Stomach (tissue), 9 donors: ENCODE measurements around the gene MYOD1. TPM values are rescaled to one million over a fixed set of nuclear protein-coding genes. Genes with fewer than 3 reads are reported as not detected.
A peak's percentile ranks its signal among the peaks of the same experiment; 100 is the strongest.

ENCODE experiments used
- DNase-seq, 2 donors: peaks; one replicate each; pipeline versions ENCODE4 v3.0.0 to v3.0.0-alpha.2; 2013 to 2019
- H3K27ac ChIP-seq, 5 donors: fragments of 200-600 bp in 4 of 5; sonication (generic) in 4 of 5; one replicate each; pipeline ENCODE4 v1.5.1; 2013 to 2019; ENCODE audit warnings: mild to moderate bottlenecking in 1 of 5, moderate library complexity in 1 of 5
- H3K27me3 ChIP-seq, 3 donors: fragments of 200-600 bp; sonication (generic); one replicate each; pipeline ENCODE4 v1.5.1; 2017 to 2019; ENCODE audit warnings: mixed run types in 1 of 3
- H3K36me3 ChIP-seq, 4 donors: fragments of 200-600 bp; sonication (generic); 1 replicate in 3 of 4; 2 replicates in 1 of 4; pipeline ENCODE4 v1.5.1; 2016 to 2019
- H3K4me1 ChIP-seq, 4 donors: fragments of 200-600 bp; sonication (generic); one replicate each; pipeline ENCODE4 v1.5.1; 2016 to 2019
- H3K4me3 ChIP-seq, 4 donors: fragments of 200-600 bp; sonication (generic) in 3 of 4; one replicate each; pipeline ENCODE4 v1.5.1; 2016 to 2019; ENCODE audit warnings: mild to moderate bottlenecking in 1 of 4
- H3K9me3 ChIP-seq, 4 donors: fragments of 200-600 bp; sonication (generic); one replicate each; pipeline ENCODE4 v1.5.1; 2016 to 2019
- CTCF ChIP-seq, 7 experiments: fragments of 450-650 bp in 4 of 7; fragments of 200-600 bp in 3 of 7; sonication (generic) in 3 of 7; IDR thresholded peaks; one replicate each; pipeline ENCODE4 v1.5.1; 2016 to 2019; ENCODE audit warnings: antibody characterized with exemption in 7 of 7, control low read depth in 2 of 7, mild to moderate bottlenecking in 1 of 7
- EP300 ChIP-seq: sonication (generic); formaldehyde crosslinking; IDR thresholded peaks from one replicate; pipeline ENCODE4 v1.6.1; 2017; ENCODE audit warnings: antibody characterized with exemption
- POLR2A ChIP-seq, 4 donors: fragments of 450-650 bp; IDR thresholded peaks; one replicate each; pipeline ENCODE4 v1.6.1; 2016; ENCODE audit warnings: antibody characterized with exemption in 4 of 4, control low read depth in 2 of 4, mild to moderate bottlenecking in 1 of 4, moderate library complexity in 1 of 4
- POLR2AphosphoS5 ChIP-seq, 3 donors: sonication (generic); formaldehyde crosslinking; IDR thresholded peaks; one replicate each; pipeline ENCODE4 v1.6.1; 2016; ENCODE audit warnings: antibody characterized with exemption in 3 of 3
- WGBS, 5 donors: extraction: QIAGEN DNeasy Blood & Tissue Kit in 3 of 5; methylation state at CpG; one replicate each; pipeline versions ENCODE4 v1.1.5 to v1.1.7; 2013 to 2018; 5-methylcytosine and 5-hydroxymethylcytosine counted together
- intact Hi-C: fragments of 100-400 bp; cut with DNase I; formaldehyde crosslinking; loops from one replicate; pipeline ENCODE4 v1.15.1; 2023; ENCODE audit warnings: low total_unique reads
- polyA plus RNA-seq, 3 donors: library from polyadenylated mRNA; stranded (reverse); fragments of 200-250 nt; gene quantifications; one replicate each; pipeline ENCODE4 v1.2.3, GENCODE V29; 2013
- total RNA-seq, 5 donors: library from RNA; depleted of rRNA; stranded (reverse); fragments of >200 nt; gene quantifications; one replicate each; pipeline versions ENCODE4 v1.1.0 to v1.2.3, GENCODE V29; 2014 to 2016
- donor health status: healthy with polysubstance abuse.
- donor health status: Bipolar disorder and iron deficiency.
- donor health status: healthy.

Gene MYOD1
- total and polyA plus RNA-seq, 8 donors: not detected

DNA sequence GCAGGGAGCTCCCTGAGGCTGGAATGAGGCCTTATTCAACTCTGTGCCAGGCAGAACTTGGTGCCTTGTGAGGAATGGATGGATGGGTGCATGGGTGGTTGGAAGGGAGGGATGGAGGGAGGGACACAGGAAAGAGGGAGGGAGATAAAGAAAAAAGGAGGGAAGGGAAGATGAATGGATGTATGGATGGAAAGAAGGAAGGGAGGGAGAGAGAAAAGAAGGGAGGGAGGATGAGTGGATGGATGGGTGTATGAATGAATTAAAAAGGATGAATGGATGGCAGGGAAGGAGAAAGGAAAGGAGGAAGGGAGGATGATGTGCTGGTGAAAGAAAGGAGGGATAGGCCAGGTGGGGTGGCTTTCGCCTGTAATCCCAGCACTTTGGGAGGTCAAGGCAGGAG, 49.8 kb downstream of the MYOD1 start:
- no peak for DNase-seq
- no peaks in the 10 kb centered on the region for H3K9me3 ChIP-seq
- intact Hi-C loops: no loop called here
- TF ChIP-seq POLR2A (IDR thresholded peaks at IDR 0.05) (no peak), POLR2AphosphoS5 (IDR thresholded peaks at IDR 0.05) (no peak), CTCF (IDR thresholded peaks at IDR 0.05) (no peak), EP300 (no peak)
- no peak overlapping the region for H3K4me3 ChIP-seq
- H3K36me3 ChIP-seq: no peaks in the 10 kb centered on the region
- 88 to 100% (median 95%) methylated on average over 1 of the region's 1 CpG for WGBS, 5 donors
- H3K27ac ChIP-seq: no peak overlapping the region
- H3K4me1 ChIP-seq: peaks cover 0 to 5% (median 0%) of the 10 kb centered on the region in 4 donors
- peaks cover 0 to 7% (median 0%) of the 10 kb centered on the region in 3 donors for H3K27me3 ChIP-seq

DNA sequence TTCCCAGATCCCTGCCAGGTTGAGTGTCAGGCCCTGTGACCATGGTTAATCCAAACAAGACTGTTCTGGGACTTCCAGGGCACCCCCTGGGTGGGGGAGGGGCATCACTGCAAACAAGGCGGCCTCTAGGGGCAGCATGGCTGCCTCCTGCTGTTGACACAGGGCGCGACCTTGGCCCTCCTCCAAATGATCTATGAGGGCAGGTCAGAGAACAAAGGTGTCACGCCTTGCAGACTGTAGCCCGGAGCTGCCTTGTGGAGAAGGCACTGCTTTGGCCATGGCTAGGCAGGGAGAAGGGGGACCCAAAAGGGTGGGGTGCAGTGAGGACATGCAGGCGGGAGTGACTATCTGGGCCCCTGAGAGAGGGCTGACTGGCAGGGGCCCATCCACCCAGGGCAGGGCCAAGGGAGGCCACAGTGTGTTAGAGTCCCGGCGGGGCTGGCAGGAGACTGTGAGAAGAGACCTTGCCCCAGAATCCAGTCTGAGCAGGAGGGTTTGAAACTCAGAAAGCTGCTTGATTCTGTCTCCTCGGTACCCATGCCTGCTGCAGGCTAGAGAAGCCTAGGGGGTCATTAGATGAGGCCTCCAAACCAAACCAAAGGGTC, 50.8 kb downstream of the MYOD1 start:
- Histone ChIP-seq H3K36me3 (no peaks in the 10 kb centered on the region), H3K27me3 (no peaks in the 10 kb centered on the region), H3K4me3 (no peak overlapping the region), H3K27ac (no peak overlapping the region), H3K9me3 (no peaks in the 10 kb centered on the region), H3K4me1 (peaks cover 0 to 5% (median 0%) of the 10 kb centered on the region in 4 donors)
- intact Hi-C loops: no loop called here
- DNase-seq: peak; percentile 50 to 72
- TF ChIP-seq POLR2A (IDR thresholded peaks at IDR 0.05): no peak
- no peak for TF ChIP-seq POLR2AphosphoS5 (IDR thresholded peaks at IDR 0.05)
- no peak for TF ChIP-seq EP300
- TF ChIP-seq CTCF (IDR thresholded peaks at IDR 0.05): no peak
- WGBS, 5 donors: 47 to 73% (median 55%) methylated on average over 8 to 9 of the region's 9 CpGs

GRCh38 chr11:17770917-17771316, 51.5 kb downstream of the MYOD1 start:
- H3K4me3 ChIP-seq: no peak overlapping the region

DNA sequence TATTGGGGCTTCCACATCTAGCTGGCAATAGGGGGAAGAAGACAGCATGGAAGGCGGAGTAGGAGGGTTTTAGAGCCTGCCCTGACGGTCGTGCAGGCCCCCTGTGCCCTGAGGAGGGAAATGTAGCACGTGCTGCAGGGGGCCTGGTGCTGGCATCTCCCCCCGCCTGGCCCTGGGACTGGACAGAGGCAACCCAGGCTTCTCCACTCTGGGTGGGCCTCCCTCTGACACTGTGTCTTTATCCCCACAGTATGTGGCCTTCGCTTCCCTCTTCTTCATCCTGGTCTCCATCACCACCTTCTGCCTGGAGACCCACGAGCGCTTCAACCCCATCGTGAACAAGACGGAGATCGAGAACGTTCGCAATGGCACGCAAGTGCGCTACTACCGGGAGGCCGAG, 52.0 kb downstream of the MYOD1 start:
- Histone ChIP-seq H3K36me3 (no peaks in the 10 kb centered on the region), H3K4me3 (no peak overlapping the region), H3K4me1 (peaks cover 0 to 5% (median 0%) of the 10 kb centered on the region in 4 donors), H3K9me3 (no peaks in the 10 kb centered on the region), H3K27me3 (no peaks in the 10 kb centered on the region), H3K27ac (no peak overlapping the region)
- TF ChIP-seq POLR2A (IDR thresholded peaks at IDR 0.05): no peak
- TF ChIP-seq EP300: no peak
- no peak for TF ChIP-seq CTCF (IDR thresholded peaks at IDR 0.05)
- intact Hi-C loops: no loop called here
- DNase-seq: no peak
- 91 to 98% (median 94%) methylated on average over 16 to 17 of the region's 17 CpGs for WGBS, 5 donors

More at GRCh38 chr11:17770917-17771316, 51.5 kb downstream of the MYOD1 start:
- TF ChIP-seq CTCF (IDR thresholded peaks at IDR 0.05): no peak
- TF ChIP-seq POLR2AphosphoS5 (IDR thresholded peaks at IDR 0.05): no peak
- TF ChIP-seq EP300: no peak
- no peak for TF ChIP-seq POLR2A (IDR thresholded peaks at IDR 0.05)
- Histone ChIP-seq H3K9me3 (no peaks in the 10 kb centered on the region), H3K36me3 (no peaks in the 10 kb centered on the region), H3K27ac (no peak overlapping the region), H3K27me3 (no peaks in the 10 kb centered on the region), H3K4me1 (peaks cover 0 to 5% (median 0%) of the 10 kb centered on the region in 4 donors)
- no peak for DNase-seq
- intact Hi-C loops: no loop called here

Other genes with a start within 250 kb of the MYOD1 start
- 10 to 100 TPM in 3 of 5 donors, 1 to 10 TPM in 1, not detected in 1; 3.9 to 69.6 (median 33.3) TPM for gene ABCC8, start 242.7 kb upstream of the MYOD1 start, total RNA-seq
- 10 to 100 TPM in 2 of 3 donors, 1 to 10 TPM in 1; 5.5 to 37.2 (median 25.1) TPM for gene ABCC8, start 242.7 kb upstream of the MYOD1 start, polyA plus RNA-seq
- gene USH1C, start 175.2 kb upstream of the MYOD1 start, total RNA-seq: 100 to 1,000 TPM in 1 of 5 donors, 10 to 100 TPM in 3, 1 to 10 TPM in 1; 9.4 to 107 (median 22.6) TPM
- 10 to 100 TPM in 1 of 3 donors, 1 to 10 TPM in 2; 4.8 to 42.5 (median 7.1) TPM for gene USH1C, start 175.2 kb upstream of the MYOD1 start, polyA plus RNA-seq
- not detected for gene OTOG, start 172.3 kb upstream of the MYOD1 start, total RNA-seq
- not detected for gene OTOG, start 172.3 kb upstream of the MYOD1 start, polyA plus RNA-seq
- gene KCNC1, start 15.2 kb downstream of the MYOD1 start, total RNA-seq: under 1 TPM in 1 of 5 donors, not detected in 4; 0.18 TPM
- gene KCNC1, start 15.2 kb downstream of the MYOD1 start, polyA plus RNA-seq: under 1 TPM in 1 of 3 donors, not detected in 2; 0.03 TPM